SU-DHL-6 (cell line): ENCODE data around the gene ARL11.

Experiments used
- H2AFZ ChIP-seq: fragments of 200-600 bp; sonication (generic); 2 replicates; pipeline ENCODE4 v1.6.1; 2014; ENCODE audit warnings: low read depth, mild to moderate bottlenecking, moderate library complexity, mixed read lengths, antibody characterized with exemption, low read length; ENCODE audit not compliant: severe bottlenecking
- H3F3A ChIP-seq: fragments of 200-600 bp; shearing (Covaris generic); 2 replicates; pipeline ENCODE4 v1.6.0; 2016; ENCODE audit warnings: antibody characterized with exemption, mild to moderate bottlenecking; ENCODE audit not compliant: insufficient read depth
- H3K27ac ChIP-seq: fragments of 200-600 bp; sonication (generic); 2 replicates; pipeline ENCODE4 v1.5.1; 2016; ENCODE audit warnings: low read depth, mild to moderate bottlenecking, low read length, moderate library complexity, mixed read lengths
- H3K27me3 ChIP-seq: fragments of 200-600 bp; sonication (generic), shearing (Covaris generic); 2 replicates; pipeline ENCODE4 v1.6.0; 2014; ENCODE audit warnings: mild to moderate bottlenecking, low read length
- H3K36me3 ChIP-seq: fragments of 200-600 bp; sonication (generic); 2 replicates; pipeline ENCODE4 v1.6.1; 2014; ENCODE audit warnings: mild to moderate bottlenecking, low read length, mixed read lengths
- H3K4me2 ChIP-seq: fragments of 300-600, 200-600 bp; shearing (Covaris generic), sonication (generic); 2 replicates; pipeline ENCODE4 v1.6.0; 2014; ENCODE audit warnings: low read length, low read depth, mild to moderate bottlenecking; ENCODE audit not compliant: poor library complexity, severe bottlenecking
- H3K4me3 ChIP-seq: fragments of 200-600 bp; sonication (generic); 2 replicates; pipeline ENCODE4 v1.5.1; 2014; ENCODE audit warnings: antibody characterized with exemption, low read length, mild to moderate bottlenecking, mixed read lengths; ENCODE audit not compliant: insufficient read depth, poor library complexity, severe bottlenecking
- H3K79me2 ChIP-seq: fragments of 200-600 bp; sonication (generic); 2 replicates; pipeline ENCODE4 v1.6.1; 2014; ENCODE audit warnings: mild to moderate bottlenecking, low read length, moderate library complexity; ENCODE audit not compliant: insufficient read depth
- H3K9ac ChIP-seq: fragments of 200-600 bp; sonication (generic); 2 replicates; pipeline ENCODE4 v1.7.0; 2014; ENCODE audit warnings: mild to moderate bottlenecking, low read length
- H3K9me2 ChIP-seq: fragments of 200-600 bp; sonication (generic); replicated peaks from 2 replicates; pipeline ENCODE4 v1.6.1; 2014; ENCODE audit warnings: low read length; ENCODE audit not compliant: insufficient read depth
- H3K9me3 ChIP-seq: fragments of 200-600 bp; sonication (generic); 2 replicates; pipeline ENCODE4 v1.6.1; 2014; ENCODE audit warnings: low read length, mixed read lengths; ENCODE audit not compliant: insufficient read depth
- H4K20me1 ChIP-seq: fragments of 200-600 bp; sonication (generic); 2 replicates; pipeline ENCODE4 v1.6.1; 2014; ENCODE audit warnings: low read depth, mild to moderate bottlenecking, antibody characterized with exemption, low read length, moderate library complexity, mixed read lengths
- CTCF ChIP-seq: fragments of 200-600 bp; sonication (generic); IDR thresholded peaks from one replicate; pipeline ENCODE4 v1.5.1; 2017; ENCODE audit warnings: antibody characterized with exemption, mild to moderate bottlenecking, low read length, moderate library complexity; ENCODE audit not compliant: insufficient read depth, poor library complexity, severe bottlenecking
- EZH2phosphoT487 ChIP-seq: fragments of 200-600 bp; sonication (generic), shearing (Covaris generic); conservative IDR thresholded peaks from 2 replicates; pipeline ENCODE4 v1.6.1; 2018; ENCODE audit warnings: mild to moderate bottlenecking, antibody characterized with exemption, low read length, moderate library complexity, mixed read lengths

Gene ARL11

GRCh38 chr13:49653478-49653877 is 25.2 kb downstream of the ARL11 start:
- Histone ChIP-seq H3K79me2 (no peaks in the 10 kb centered on the region), H2AFZ (no peak overlapping the region), H3K9me2 (no peaks in the 10 kb centered on the region), H3F3A (peaks cover 6% of the 10 kb centered on the region; the same call in 1 of the 2 replicates), H3K27ac (no peak overlapping the region), H3K9ac (no peak overlapping the region), H4K20me1 (no peaks in the 10 kb centered on the region), H3K27me3 (no peaks in the 10 kb centered on the region), H3K4me3 (no peak overlapping the region), H3K36me3 (no peaks in the 10 kb centered on the region), H3K9me3 (no peaks in the 10 kb centered on the region), H3K4me2 (no peak overlapping the region)
- TF ChIP-seq CTCF (no peak), EZH2phosphoT487 (no peak)

GRCh38 chr13:49654011-49654410 is 25.7 kb downstream of the ARL11 start:
- Histone ChIP-seq H3K9me3 (no peaks in the 10 kb centered on the region), H2AFZ (no peak overlapping the region), H3K27me3 (no peaks in the 10 kb centered on the region), H4K20me1 (no peaks in the 10 kb centered on the region), H3K79me2 (no peaks in the 10 kb centered on the region), H3K9ac (no peak overlapping the region), H3K27ac (no peak overlapping the region), H3K4me2 (no peak overlapping the region), H3F3A (peaks cover 6% of the 10 kb centered on the region; the same call in 1 of the 2 replicates), H3K36me3 (no peaks in the 10 kb centered on the region), H3K4me3 (no peak overlapping the region), H3K9me2 (no peaks in the 10 kb centered on the region)
- TF ChIP-seq EZH2phosphoT487 (no peak), CTCF (no peak)

GRCh38 chr13:49655906-49656305 is 27.6 kb downstream of the ARL11 start:
- H2AFZ ChIP-seq: no peak overlapping the region
- no peaks in the 10 kb centered on the region for H3K27me3 ChIP-seq
- H3K4me3 ChIP-seq: no peak overlapping the region
- H4K20me1 ChIP-seq: no peaks in the 10 kb centered on the region
- H3K9ac ChIP-seq: no peak overlapping the region
- no peak overlapping the region for H3K27ac ChIP-seq
- H3F3A ChIP-seq: peaks cover 9% of the 10 kb centered on the region; the same call in 1 of the 2 replicates
- H3K36me3 ChIP-seq: no peaks in the 10 kb centered on the region
- H3K9me3 ChIP-seq: no peaks in the 10 kb centered on the region
- TF ChIP-seq EZH2phosphoT487 (no peak), CTCF (no peak)
- H3K79me2 ChIP-seq: no peaks in the 10 kb centered on the region
- H3K4me2 ChIP-seq: no peak overlapping the region
- no peaks in the 10 kb centered on the region for H3K9me2 ChIP-seq
